GM19438 (cell line): Measurements from ENCODE around the gene BCL2L13.

Experiments used
- ATAC-seq: cut with Tn5 transposase; IDR thresholded peaks from one replicate; pipeline ENCODE4 v1.9.1; 2021; ENCODE audit warnings: low read depth; ENCODE audit not compliant: unreplicated experiment

BCL2L13 gene

DNA sequence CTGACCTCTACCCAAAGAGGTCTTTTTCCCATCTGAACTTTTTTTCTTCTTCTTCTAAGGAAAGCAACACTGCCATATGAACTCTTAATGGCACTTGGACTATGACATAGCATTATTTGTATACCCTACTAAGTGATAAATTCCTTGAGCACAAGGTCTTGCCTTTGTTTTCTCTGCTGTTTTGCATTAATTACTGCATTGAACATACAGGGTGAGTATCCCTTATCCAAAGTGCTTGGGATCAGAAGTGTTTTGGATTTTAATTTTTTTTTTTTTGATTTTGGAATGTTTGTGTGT, 86.9 kb downstream of the BCL2L13 start:
- ATAC-seq, result no peak

DNA sequence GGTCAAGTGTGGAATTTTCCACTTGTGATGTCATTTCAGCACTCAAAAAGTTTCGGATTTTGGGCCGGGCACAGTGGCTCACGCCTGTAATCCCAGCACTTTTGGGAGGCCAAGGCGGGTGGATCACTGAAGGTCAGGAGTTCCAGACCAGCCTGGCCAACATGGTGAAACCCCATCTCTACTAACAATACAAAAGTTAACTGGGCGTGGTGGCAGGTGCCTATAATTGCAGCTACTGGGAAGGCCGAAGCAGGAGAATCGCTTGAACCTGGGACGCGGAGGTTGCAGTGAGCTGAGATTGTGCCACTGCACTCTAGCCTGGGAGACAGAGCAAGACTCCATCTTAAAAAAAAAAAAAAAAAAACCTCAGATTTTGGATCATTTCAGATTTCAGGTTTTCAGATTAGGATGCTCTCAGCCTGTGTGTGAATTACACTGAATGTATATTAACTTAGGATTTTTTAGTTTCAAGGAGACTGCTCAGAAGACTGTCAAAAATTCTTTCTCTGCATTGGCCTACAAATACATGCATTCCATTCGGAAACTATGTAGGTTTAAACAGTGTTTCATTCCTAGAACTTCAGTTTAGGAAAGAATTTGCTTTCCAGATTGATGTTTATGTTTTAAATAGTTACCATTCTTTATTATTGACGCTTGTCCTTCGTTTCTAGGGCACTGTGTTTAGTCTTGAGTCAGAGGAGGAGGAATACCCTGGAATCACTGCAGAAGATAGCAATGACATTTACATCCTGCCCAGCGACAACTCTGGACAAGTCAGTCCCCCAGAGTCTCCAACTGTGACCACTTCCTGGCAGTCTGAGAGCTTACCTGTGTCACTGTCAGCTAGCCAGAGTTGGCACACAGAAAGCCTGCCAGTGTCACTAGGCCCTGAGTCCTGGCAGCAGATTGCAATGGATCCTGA, 87.7 kb downstream of the BCL2L13 start:
- ATAC-seq, result no peak

DNA sequence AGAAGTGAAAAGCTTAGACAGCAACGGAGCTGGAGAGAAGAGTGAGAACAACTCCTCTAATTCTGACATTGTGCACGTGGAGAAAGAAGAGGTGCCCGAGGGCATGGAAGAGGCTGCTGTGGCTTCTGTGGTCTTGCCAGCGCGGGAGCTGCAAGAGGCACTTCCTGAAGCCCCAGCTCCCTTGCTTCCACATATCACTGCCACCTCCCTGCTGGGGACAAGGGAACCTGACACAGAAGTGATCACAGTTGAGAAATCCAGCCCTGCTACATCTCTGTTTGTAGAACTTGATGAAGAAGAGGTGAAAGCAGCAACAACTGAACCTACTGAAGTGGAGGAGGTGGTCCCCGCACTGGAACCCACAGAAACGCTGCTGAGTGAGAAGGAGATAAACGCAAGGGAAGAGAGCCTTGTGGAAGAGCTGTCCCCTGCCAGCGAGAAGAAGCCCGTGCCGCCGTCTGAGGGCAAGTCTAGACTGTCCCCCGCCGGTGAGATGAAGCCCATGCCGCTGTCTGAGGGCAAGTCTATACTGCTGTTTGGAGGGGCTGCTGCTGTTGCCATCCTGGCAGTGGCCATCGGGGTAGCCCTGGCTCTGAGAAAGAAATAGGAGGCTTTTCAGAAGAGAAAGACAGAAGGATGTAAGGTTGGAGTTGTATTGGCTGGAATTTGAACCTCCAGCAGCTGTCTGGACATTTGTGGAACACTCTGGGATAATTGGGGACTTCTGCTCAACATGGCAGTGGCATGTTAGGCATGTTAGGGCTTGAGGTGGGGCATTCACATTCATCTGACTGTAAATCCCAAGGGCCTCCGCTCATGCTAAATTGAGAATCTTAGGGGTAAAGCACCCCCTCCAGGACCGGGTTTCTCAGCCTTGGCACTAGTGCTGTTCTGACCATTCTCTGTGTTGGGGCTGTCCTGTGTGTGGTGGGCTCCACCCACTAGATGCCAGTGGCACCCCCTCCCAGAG, 88.7 kb downstream of the BCL2L13 start:
- ATAC-seq, result no peak

DNA sequence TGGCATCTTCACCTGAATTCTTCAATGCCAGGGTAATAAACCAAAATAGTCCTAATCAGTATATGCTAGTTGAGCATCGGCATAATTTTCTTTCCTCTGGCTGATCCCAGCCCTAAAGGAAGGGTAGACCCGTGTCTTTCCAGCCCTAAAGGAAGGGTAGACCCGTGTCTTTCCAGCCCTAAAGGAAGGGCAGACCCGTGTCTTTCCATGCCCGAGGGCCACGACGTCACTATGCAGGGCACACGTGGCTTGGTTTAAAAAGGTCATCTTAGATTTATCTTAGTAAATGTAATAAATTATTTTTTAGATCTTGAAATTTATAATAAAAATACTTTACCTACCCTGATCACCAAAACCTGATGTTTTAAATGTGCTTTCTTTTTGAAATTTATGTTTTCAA, 90.2 kb downstream of the BCL2L13 start:
- ATAC-seq, result no peak

DNA sequence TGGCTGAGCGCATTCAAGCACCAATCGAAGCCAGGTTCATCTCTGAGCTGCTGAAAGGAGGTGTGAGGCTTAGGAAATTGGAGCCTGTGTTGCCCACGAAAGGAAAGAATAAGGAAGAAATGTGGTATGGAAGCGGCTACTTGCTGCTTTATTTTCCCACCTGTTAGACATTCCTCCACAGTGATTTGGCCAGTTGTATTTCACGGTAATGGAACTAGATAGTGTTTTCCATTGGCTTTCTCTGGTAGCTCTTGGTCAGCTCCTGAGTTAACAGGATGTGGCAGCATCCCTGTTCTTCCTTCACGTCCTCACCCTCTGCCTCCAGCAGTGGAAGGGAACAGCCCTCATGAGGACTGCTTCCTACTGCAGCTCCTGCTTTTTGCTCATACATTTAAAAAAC, 91.0 kb downstream of the BCL2L13 start:
- ATAC-seq, result no peak

DNA sequence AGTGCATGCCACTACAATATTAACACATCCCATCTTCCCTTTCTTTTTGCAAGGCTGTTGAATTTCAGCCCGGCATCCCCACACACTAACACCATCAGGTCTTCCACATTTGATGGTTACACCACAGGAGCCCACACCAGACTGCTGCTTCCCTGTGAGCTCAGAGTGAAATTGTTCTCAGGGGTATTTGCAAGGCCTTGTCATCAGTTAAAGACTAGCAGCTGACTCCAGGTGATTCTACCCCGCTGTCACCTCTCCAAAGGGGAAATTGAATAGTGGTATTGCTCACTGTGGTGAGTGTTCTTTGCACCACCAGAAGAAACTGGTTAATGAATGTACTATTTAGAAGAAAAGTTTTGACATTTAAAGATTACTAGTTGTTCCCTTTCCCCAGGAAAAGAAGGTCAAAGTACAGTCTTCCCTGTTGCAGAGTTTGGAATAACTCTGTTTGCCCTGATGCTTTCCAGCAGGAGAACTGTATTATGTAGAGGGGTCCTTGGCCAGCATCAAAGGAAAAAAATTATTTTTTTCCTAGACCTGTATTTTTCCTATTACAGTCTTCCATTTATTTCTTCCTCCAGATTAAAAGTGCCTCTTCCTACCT, 93.8 kb downstream of the BCL2L13 start:
- no peak for ATAC-seq

DNA sequence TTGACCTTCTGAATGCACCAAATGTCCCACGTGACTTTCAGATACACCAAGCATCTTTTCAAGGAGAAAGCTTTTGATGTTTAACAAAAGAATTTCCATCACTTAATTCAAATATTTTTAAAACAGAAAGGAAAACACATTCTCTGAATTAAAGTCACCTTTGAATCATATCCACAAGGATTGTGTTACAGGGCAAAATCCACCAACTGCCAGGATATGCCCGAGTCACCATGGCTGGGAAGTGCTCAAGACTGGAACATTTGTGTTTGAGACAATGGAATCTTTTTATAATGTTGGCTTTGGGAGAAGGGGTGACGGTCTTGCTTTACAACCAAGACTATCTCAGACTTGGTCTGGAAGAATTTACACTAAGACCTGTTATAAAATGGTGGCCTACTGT, 94.9 kb downstream of the BCL2L13 start:
- ATAC-seq, result no peak

DNA sequence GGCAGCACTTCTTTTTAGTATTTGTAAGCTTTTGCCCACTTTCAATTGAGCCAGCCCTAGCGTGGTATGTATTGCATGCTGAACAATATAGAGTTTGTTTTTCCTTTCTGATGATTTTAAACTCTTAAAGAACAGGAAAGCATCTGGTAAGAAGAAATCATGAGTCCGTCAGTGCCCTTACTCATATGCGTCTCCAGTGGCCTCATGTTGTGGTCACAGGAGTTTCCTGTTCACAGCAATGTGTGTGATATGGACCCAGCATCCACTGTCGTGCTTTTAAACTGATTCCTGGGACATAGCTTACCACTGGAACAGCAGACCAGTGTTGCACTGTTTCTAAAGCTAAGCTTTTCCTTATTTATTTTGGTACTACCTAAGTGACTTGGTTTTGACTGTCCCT, 95.6 kb downstream of the BCL2L13 start:
- no peak for ATAC-seq

DNA sequence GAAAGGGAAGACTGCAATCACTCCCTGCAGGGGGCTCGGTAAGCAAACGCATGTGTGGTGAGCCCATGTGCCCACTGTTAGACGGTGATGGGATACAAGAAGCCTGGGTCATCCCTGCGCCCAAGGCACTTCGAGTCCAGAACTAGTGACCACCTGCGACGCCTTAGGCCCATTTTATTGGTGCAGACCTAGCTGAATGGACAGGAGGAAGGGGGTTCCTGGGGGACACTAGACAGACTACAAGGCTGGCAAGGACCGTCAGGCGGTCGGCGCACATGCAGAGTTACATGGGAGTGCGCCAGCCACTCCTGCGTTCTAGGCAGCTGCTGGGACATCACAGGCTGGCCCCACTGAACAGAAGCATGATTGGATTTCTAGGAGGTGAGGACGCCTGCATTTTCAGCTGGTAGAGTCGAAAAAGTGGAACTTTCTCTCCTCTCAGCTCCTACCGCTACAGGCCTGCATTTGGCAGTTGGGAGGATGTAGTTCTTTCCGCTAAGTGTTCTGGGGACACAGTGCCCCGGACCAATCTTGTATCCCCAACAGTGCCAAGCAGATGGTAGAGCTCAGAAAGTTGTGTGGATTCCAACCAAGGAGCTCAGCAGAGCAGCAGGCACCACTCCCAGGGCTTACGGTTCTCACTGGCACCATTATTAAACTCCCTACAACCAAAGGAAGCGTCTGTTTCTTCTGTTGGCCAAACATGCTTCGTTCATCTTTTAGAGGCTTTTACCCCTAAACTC, 100.0 kb downstream of the BCL2L13 start:
- ATAC-seq, result no peak

DNA sequence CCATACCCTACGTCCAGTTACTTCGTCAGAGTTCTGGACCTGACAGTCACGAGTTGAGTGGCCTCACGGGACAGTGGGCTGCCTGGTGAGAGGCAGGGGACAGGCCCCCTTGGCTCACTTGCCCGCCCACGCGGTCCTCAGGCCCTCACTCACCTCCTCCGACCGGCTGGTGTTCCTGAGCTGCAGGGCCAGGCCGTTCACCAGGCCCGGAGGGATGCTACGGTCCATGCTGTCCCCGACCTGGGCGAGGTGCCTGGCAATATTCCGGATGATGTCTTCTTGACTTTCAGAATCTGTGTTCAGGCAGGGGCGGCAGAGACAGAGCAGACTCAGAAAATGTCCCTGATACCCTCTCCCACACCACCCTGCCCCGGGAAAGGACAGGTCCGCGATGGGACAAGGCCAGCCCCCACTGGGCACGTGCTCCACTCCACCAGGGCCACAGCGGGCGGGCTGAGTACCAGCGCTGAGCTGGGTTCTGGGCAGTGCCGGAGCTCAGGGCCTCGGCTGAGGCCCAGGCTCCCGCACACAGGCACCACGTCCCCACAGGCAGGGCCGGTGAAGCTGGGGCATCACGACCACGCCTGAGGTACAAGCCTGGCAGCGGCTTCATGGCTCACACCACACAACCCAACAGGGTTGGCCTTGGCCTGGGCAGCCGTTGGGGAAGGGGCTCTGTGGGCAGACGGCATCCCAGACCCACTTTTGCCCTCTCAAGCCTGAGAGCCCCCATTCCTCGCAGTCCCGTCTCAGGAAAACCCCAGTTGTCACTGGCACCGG, 100.8 kb downstream of the BCL2L13 start:
- no peak for ATAC-seq

DNA sequence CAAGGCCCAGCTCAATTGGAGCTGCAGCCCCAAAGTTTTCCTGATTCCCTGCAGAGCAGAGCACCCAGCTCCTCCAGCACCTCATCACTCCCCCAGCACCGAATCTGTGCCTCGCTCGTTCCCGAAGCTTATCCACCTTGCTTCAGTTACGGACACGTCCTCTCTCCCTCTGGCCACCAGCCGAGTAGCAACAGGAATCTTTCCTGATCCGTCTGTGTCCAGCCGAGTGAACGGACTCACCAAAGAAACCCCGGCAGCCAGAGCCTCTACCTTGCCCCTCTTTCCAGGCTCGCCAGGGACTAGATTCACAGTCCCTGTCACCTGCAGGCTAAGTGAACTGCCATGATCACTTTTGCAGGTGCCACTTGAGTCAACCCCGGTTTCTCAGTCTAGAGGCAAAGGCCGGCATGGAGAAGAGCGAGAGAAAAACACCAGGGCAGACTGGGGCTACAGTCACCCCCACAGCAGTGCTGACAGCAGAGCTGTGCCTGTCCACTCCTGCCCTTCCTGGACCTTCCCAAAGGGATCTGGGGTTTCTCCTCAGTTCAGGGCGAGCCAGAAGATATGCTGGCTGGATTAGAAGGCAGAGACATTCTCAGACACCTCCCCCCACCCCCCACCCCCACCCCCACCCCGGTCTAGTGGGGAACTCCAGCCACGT, 103.4 kb downstream of the BCL2L13 start:
- ATAC-seq, result no peak

DNA sequence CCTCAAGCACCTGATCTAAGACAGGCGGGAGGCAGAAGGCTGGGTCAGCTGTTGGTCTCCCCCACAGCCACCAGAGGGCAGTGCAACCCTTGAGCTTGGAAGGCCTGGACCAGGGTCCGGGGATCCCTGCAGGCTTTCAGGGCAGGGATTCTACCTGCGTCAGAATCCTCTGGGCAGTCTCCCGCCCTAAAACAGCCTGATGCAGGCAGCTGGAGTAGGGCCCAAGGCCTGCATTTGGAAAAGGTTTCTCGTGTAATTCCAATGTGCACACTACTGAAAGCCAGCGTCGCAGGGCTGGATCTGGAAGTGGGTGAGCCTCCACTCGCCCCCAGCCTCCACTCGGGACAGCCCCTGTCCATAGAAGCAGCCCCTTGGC, 104.0 kb downstream of the BCL2L13 start:
- no peak for ATAC-seq

DNA sequence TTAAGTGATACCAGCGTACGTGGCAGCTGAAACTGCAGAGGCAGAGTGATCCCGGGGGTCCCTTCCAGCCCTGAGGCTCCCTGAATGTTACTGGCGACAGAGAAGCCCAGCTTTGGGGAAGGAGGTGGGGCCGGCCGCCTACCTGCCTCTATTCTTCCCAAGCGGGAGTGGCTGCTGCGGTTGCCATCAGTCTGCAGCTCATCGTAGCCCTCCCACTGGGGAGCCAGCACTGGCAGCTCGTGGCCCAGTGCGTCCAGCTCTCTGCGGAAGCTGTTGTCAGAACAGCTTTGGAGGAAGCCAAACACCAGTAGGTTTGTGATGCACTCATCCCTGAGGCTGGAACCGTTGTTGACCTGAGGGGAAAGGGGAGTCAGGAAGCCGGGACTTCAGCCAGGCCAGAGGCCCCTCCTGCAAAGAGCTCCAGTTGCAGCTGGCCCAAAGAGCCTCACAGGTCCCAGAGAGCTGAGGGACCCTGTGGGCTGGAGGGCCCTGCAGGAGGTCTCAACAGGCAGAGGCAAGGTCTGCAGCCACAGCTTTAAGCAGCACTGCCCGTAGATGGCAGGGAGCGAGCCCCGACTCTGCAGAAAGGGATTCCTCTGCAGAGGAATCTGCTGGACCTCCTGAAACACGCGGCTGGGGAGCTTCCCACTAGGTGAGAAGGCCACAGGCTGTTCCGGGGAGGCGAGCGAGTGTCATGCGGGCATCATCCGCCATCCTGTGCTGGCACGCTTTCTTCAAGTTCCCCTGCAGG, 105.3 kb downstream of the BCL2L13 start:
- ATAC-seq, result no peak

DNA sequence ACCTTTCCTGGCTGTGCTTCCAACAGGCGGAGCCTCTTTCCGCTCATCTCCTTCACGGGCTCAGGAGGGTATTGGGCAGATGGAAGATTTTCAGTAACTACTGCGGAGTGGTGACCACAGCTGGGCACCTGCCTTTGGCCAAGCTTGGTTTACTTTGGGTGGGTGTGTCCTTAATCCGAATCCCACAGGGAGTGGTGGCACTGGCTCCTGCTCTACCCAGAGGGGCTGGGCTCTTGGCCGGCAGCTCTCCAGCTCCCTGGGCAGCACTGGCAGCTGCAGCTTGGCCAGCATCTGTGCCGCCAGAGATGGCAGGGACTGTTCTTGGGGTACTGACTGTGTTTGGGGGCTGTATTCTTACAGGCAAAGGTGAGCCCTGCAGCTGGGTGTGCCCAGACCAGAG, 105.9 kb downstream of the BCL2L13 start:
- no peak for ATAC-seq

DNA sequence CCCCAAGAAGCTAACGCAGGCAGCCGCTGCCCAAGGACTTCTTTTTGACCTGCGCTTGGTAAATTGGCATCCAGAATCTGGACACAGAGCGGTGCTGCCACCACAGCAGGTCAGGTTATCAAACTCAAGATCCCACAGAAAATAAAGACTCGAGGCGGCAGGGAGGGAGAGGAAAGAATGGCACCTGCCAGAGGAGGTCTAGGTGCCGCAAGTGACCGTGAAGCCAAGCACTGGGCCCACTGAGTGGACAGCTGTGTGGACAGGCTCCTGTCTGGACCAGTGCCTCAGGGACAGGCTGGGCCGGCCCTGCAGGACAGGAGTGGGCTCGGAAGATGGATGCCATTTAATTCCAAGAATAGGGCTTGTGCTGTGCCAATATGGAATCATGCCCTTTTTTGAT, 108.4 kb downstream of the BCL2L13 start:
- ATAC-seq, result no peak

DNA sequence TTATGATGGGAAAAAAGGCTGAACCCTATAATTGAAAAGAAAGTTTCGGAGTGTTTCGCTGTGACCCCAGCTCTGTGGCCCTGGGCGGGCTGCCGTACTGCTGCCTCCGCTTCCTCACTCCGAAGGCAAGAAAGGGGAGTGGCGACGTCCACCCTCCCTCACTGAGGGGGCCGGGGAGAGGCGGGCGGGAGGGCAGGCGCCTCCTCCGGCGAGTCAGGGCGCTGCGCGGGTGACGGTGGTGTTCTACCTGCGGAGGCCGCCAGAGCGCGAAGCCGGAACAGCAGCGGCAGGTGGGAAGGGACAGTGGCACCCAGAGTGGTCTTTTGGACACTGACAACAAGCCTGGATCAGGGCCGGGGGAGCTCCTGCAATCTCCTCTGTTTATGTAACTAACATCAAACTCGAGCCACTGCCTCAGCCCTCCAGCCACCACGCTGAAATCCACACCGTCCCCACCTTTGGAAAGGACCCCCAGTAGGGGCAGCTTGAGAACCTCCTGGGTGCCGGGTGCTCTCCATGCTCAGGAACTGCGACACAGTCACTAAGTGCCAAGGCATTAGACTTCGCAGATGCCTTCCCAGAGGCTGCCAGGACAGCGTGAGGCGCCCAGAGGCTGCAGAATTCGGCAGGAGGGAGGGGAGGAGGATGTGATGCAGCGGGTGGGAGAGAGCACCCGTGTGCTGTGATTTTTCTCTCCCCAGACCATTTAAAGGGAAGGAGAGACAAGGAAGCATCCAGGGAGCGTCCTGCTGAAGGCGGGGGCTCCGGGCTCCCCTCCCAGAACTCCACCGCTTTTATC, 110.2 kb downstream of the BCL2L13 start:
- ATAC-seq, result no peak

DNA sequence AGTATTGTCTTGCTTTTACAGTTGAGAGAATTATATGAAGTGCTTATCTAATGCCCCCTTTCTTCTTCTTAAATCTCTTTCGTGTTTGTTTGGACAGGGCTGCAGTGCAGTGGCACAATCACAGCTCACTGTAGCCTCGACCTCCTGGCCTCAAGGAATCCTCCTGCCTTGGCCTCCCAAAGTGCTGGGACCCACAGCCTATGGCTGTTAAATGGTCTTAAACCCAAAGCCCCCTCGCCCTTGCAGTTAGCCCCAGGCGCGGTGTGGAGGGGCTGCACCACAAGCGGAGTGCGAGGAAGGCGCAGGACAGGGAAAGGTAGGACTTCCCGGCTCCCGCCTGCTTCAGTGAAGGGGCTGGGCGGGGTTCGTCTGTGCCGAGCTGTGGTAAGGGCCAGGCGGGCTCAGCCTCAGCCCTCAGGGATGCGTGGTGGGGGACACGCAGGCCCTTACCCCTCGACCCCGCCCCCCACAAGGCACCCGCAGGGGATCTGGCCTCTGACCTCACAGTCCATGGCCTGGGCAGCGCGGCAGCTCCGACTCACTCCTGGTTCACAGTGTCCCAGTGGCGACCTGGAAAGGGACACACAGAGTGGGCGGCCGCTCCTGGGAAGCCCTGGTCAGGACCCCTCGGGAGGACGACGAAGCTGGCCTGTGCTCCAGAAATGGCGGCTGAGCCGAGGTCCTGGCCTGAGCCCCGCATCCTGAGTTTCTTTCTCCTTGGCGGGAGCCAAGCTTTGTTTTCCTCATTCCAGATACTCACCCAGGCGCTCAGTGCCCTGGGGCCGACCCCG, 111.2 kb downstream of the BCL2L13 start:
- no peak for ATAC-seq
